Activated naive CD4-positive, alpha-beta T cell treated with anti-CD3 and anti-CD28 coated beads, Interleukin-2, amount 50 U/mL, for 72 hours (primary cell): ENCODE results near the gene GRM7. TPM values are rescaled to one million over a fixed set of nuclear protein-coding genes. Genes with fewer than 3 reads are reported as not detected.

Experiments used
- ATAC-seq, 2 donors: fragments of 150-1000 bp; cut with Tn5 transposase; 2 replicates each; pipeline ENCODE4 v1.10.0; 2021; ENCODE audit warnings: mild to moderate bottlenecking in 2 of 2, moderate library complexity in 2 of 2
- DNase-seq, 2 donors: peaks; one replicate each; pipeline ENCODE4 v3.0.0; 2021 to 2022; ENCODE audit warnings: low spot score in 2 of 2
- H3K27ac Mint-ChIP-seq, 2 donors: one replicate each; pipeline ENCODE4 v1.8.0; 2022; ENCODE audit warnings: mild to moderate bottlenecking in 2 of 2, mixed read lengths in 2 of 2
- H3K36me3 Mint-ChIP-seq, 2 donors: one replicate each; pipeline ENCODE4 v1.8.0; 2022; ENCODE audit warnings: mixed read lengths in 2 of 2
- H3K9me3 Mint-ChIP-seq, 2 donors: one replicate each; pipeline ENCODE4 v1.8.0; 2022; ENCODE audit warnings: mixed read lengths in 2 of 2
- total RNA-seq, 2 donors: library from RNA; stranded (reverse); gene quantifications; one replicate each; pipeline ENCODE4 v1.2.3, GENCODE V29; 2022

GRM7 gene
- total RNA-seq, 2 donors from 2014 or later: not detected

GRCh38 chr3:7567160-7567559 is 706.2 kb downstream of the GRM7 start:
- DNase-seq (no peak), ATAC-seq (no peak)
- Mint-ChIP-seq H3K36me3 (peaks cover 0 to 15% of the 10 kb centered on the region in 2 donors), H3K9me3 (peaks cover 15 to 20% of the 10 kb centered on the region in 2 donors), H3K27ac (no peak overlapping the region)

- Mint-ChIP-seq H3K9me3 (peaks cover 15 to 20% of the 10 kb centered on the region in 2 donors), H3K27ac (no peak overlapping the region), H3K36me3 (peaks cover 0 to 15% of the 10 kb centered on the region in 2 donors)
- DNase-seq (no peak), ATAC-seq (no peak)
Observed at GRCh38 chr3:7568526-7569184, 707.7 kb downstream of the GRM7 start.

DNA sequence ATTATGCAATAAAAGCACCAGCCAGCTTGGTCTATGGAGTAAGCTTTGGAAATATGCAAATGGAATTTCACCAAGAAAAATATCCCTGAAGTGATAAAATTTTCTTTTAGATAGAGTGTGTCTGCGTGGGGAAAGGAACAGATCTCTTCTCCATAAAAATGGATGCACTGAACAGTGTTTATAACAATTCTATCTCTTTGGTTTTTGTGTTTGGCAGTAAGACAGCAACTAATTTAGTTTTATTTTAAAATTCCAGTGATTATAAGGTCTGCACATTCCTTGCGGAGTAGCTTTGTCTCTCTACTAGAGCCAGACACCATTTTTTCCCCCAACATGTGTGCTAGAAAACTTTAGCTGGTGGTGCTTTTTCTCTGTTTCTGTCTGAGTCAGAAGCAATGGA is 712.4 kb downstream of the GRM7 start:
- peaks cover 0 to 15% of the 10 kb centered on the region in 2 donors for H3K36me3 Mint-ChIP-seq
- ATAC-seq: no peak
- H3K27ac Mint-ChIP-seq: no peak overlapping the region
- peaks cover 15% of the 10 kb centered on the region in 2 donors for H3K9me3 Mint-ChIP-seq
- DNase-seq: no peak

GRCh38 chr3:7574435-7574834 is 713.5 kb downstream of the GRM7 start:
- peaks cover 0 to 15% of the 10 kb centered on the region in 2 donors for H3K36me3 Mint-ChIP-seq
- ATAC-seq (no peak), DNase-seq (no peak)
- no peak overlapping the region for H3K27ac Mint-ChIP-seq
- peaks cover 15% of the 10 kb centered on the region in 2 donors for H3K9me3 Mint-ChIP-seq

GRCh38 chr3:7576071-7576470 is 715.2 kb downstream of the GRM7 start:
- ATAC-seq (no peak), DNase-seq (no peak)
- Mint-ChIP-seq H3K27ac (no peak overlapping the region), H3K36me3 (peaks cover 0 to 7% of the 10 kb centered on the region in 2 donors), H3K9me3 (peaks cover 8% of the 10 kb centered on the region in 2 donors)

DNA sequence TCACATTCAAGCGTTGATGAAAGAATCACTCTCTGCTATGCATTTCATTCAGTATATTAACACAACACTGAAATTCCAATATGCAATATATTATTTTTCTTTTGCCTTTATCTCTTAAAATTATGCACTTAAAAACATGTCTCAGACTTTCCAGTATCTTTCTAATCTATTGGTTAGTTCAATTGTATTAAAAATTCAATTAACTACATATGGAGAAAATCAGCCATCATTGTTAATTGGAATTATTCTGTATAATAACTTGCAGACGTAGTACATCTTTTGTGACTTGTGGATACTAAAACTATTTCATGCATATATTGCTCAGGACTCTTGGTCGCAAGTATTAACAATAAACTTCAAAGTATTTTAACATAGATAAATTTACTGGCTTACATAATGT is 715.6 kb downstream of the GRM7 start:
- H3K9me3 Mint-ChIP-seq: peaks cover 4% of the 10 kb centered on the region in 2 donors
- no peak for DNase-seq

DNA sequence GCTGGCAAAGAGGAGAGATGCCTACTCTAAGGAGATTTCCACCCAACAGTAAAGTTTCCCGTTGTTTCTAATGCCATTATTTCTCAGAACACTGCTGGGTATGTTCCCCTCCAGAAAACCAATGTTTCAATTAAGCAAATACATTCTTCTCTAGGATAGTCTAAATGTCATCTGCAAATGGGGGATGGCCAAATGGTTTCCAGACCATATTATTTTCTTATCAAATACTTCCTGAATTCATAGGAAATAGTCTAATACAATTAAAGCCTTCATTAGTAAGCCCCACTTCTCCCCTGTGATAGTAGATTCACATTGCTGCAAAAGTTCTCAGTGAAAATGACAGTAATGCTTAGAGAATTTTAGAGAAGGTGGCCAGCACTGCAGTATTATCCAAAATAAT is 716.6 kb downstream of the GRM7 start:
- Mint-ChIP-seq H3K9me3 (no peaks in the 10 kb centered on the region), H3K27ac (no peak overlapping the region), H3K36me3 (no peaks in the 10 kb centered on the region)
- DNase-seq: no peak
- no peak for ATAC-seq

More for the DNA sequence above, 715.6 kb downstream of the GRM7 start:
- ATAC-seq: no peak
- Mint-ChIP-seq H3K27ac (no peak overlapping the region), H3K36me3 (peaks cover 0 to 3% of the 10 kb centered on the region in 2 donors)

GRCh38 chr3:7581831-7582230 is 720.9 kb downstream of the GRM7 start:
- no peak for ATAC-seq
- no peak overlapping the region for H3K27ac Mint-ChIP-seq
- no peaks in the 10 kb centered on the region for H3K9me3 Mint-ChIP-seq
- peaks cover 0 to 8% of the 10 kb centered on the region in 2 donors for H3K36me3 Mint-ChIP-seq
- no peak for DNase-seq

DNA sequence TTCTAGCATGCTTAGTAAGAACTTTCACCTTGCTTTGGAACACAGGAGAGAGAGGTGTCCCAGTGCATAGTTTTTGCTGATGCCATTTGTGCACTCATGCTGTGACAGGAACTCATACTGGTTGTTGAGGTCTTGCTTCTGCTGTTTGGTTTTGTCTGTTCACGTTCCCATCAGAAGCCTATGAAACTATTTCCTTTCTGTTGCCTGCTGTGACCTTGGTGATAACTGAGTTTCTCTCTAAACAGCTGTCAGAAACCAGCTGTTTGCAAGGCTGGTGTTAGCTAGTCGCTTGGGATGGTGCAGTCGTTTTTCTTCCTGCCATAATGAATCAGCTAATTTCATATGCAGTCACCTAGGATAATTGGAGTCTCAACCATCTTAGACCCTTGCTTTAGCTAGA is 724.1 kb downstream of the GRM7 start:
- no peak overlapping the region for H3K27ac Mint-ChIP-seq
- H3K9me3 Mint-ChIP-seq: peaks cover 0 to 3% of the 10 kb centered on the region in 2 donors
- DNase-seq (no peak), ATAC-seq (no peak)
- H3K36me3 Mint-ChIP-seq: peaks cover 0 to 8% of the 10 kb centered on the region in 2 donors

GRCh38 chr3:7588236-7588635 is 727.3 kb downstream of the GRM7 start:
- no peak for DNase-seq
- Mint-ChIP-seq H3K27ac (no peak overlapping the region), H3K9me3 (peaks cover 0 to 5% of the 10 kb centered on the region in 2 donors), H3K36me3 (peaks cover 0 to 3% of the 10 kb centered on the region in 2 donors)
- ATAC-seq: no peak

DNA sequence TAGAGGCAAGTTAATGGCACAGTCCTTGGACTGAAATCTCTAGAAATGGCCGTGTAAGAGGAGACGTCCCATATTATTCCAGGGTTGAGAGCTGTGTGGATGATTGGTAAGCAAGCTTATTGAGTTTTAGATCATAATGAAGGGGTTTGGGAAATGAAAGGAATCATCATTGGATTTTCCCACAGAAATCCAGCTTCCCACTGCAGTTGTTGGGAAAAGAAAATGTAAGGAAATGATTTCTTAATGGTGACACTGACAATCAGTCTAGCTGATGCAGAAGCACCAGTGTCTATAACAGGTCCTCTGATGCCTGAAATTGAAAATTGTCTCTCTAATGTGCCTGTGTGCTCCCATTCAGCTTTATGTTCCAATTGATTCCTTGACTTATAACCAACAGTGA is 728.6 kb downstream of the GRM7 start:
- ATAC-seq (no peak), DNase-seq (no peak)
- H3K9me3 Mint-ChIP-seq: peaks cover 0 to 8% of the 10 kb centered on the region in 2 donors
- no peak overlapping the region for H3K27ac Mint-ChIP-seq
- no peaks in the 10 kb centered on the region for H3K36me3 Mint-ChIP-seq

- ATAC-seq (no peak), DNase-seq (no peak)
- H3K27ac Mint-ChIP-seq: no peak overlapping the region
- H3K36me3 Mint-ChIP-seq: no peaks in the 10 kb centered on the region
- H3K9me3 Mint-ChIP-seq: no peaks in the 10 kb centered on the region
Observed at GRCh38 chr3:7602297-7602696, 741.4 kb downstream of the GRM7 start.

GRCh38 chr3:7607083-7607482 is 746.2 kb downstream of the GRM7 start:
- Mint-ChIP-seq H3K27ac (no peak overlapping the region), H3K36me3 (no peaks in the 10 kb centered on the region), H3K9me3 (no peaks in the 10 kb centered on the region)
- ATAC-seq: no peak
- DNase-seq: no peak

DNA sequence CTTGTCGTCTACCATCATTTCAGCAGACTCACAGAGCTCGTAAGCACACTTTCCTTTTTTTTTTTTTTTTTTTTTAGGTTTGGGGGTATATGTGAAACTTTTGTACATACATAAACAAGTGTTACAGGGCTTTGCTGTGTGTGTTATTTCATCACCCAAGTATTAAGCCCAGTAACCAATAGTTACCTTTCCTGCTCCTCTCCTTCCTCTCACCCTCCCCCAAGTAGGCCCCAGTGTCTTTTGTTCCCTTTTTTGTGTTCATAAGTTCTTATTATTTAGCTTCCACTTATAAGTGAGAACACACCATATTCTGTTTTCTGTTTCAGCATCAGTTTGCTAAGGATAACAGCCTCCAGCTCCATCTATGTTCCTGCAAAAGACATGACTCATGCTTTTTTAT is 746.8 kb downstream of the GRM7 start:
- no peak for ATAC-seq
- H3K9me3 Mint-ChIP-seq: no peaks in the 10 kb centered on the region
- DNase-seq: no peak
- H3K27ac Mint-ChIP-seq: no peak overlapping the region
- no peaks in the 10 kb centered on the region for H3K36me3 Mint-ChIP-seq

DNA sequence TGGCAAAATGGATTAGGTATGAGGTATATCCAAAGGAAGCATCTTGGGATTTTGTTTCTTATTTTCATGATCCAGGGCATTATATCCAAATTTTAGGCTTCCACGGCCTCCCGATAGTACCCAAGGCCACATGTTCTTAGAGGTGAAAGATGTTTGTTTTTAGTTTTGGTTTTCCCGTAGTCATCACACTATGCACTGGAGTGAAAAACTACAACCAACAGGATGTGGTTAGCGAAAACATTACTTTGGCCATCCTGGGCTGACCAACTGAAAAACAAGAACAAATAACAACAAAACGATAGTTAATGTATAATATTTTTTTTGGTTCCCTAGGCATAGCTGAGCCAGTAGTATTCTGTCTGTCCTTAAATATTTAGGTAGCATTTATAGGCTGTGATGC is 749.7 kb downstream of the GRM7 start:
- no peak for DNase-seq
- H3K36me3 Mint-ChIP-seq: no peaks in the 10 kb centered on the region
- H3K27ac Mint-ChIP-seq: no peak overlapping the region
- no peak for ATAC-seq
- no peaks in the 10 kb centered on the region for H3K9me3 Mint-ChIP-seq

GRCh38 chr3:7615043-7615442 is 754.1 kb downstream of the GRM7 start:
- ATAC-seq (no peak), DNase-seq (no peak)
- H3K36me3 Mint-ChIP-seq: no peaks in the 10 kb centered on the region
- no peak overlapping the region for H3K27ac Mint-ChIP-seq
- H3K9me3 Mint-ChIP-seq: no peaks in the 10 kb centered on the region

GRCh38 chr3:7618606-7619005 is 757.7 kb downstream of the GRM7 start:
- no peaks in the 10 kb centered on the region for H3K9me3 Mint-ChIP-seq
- no peak for DNase-seq
- no peaks in the 10 kb centered on the region for H3K36me3 Mint-ChIP-seq
- ATAC-seq: no peak
- H3K27ac Mint-ChIP-seq: no peak overlapping the region

DNA sequence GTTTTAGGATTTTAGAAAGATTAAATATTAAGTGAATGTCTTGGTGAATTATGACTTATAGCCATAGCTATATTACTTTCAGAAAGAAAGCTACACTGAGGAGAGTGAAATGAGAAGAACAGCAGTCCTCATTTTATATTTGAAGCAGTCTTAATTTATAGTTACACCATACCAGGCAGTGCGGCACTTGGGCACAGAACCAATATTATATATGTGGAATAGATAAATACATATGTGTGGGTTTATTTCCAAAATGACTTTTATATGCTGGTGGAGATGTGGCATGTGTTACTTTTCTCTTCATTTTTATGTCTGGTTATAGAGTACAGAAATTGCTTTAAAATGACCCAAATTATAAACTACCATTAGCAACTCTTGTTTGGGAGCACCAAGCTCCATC is 759.5 kb downstream of the GRM7 start:
- Mint-ChIP-seq H3K36me3 (no peaks in the 10 kb centered on the region), H3K9me3 (no peaks in the 10 kb centered on the region), H3K27ac (no peak overlapping the region)
- DNase-seq (no peak), ATAC-seq (no peak)
